ENCODE results near the gene TIMM10. TPM values are rescaled to one million over a fixed set of nuclear protein-coding genes. Genes with fewer than 3 reads are reported as not detected.
A peak's percentile ranks its signal among the peaks of the same experiment; 100 is the strongest.
"Not testable (repeated sequence)": the region's sequence is repeated elsewhere in the genome, so short reads cannot be mapped to it uniquely, and the experiment has no call there.

Gene TIMM10
- total RNA-seq, 2 donors from 2014 or later = 17.0 to 19.1 TPM

GRCh38 chr11:57551941-57552340 lies 21.4 kb upstream of the TIMM10 start:
- no peaks in the 10 kb centered on the region for H3K27me3 Mint-ChIP-seq
- DNase-seq (no peak), ATAC-seq (no peak)
- H3K9me3 ChIP-seq (ENCODE audit: control insufficient read depth, low read length, poor library complexity, severe bottlenecking) = no peaks in the 10 kb centered on the region
- H3K4me3 Mint-ChIP-seq = no peak overlapping the region
- H3K27ac Mint-ChIP-seq = peak overlapping the region; percentile 24
- peaks cover 13% of the 10 kb centered on the region for H3K4me1 Mint-ChIP-seq
- H3K36me3 Mint-ChIP-seq (ENCODE audit: low read depth) = peaks cover 5% of the 10 kb centered on the region

GRCh38 chr11:57549983-57550382 lies 19.4 kb upstream of the TIMM10 start:
- ATAC-seq (no peak), DNase-seq (no peak)
- H3K4me1 Mint-ChIP-seq = peaks cover 8% of the 10 kb centered on the region
- peak overlapping the region; percentile 54 for H3K27ac Mint-ChIP-seq
- peaks cover 2% of the 10 kb centered on the region for H3K36me3 Mint-ChIP-seq (ENCODE audit: low read depth)
- no peaks in the 10 kb centered on the region for H3K9me3 ChIP-seq (ENCODE audit: control insufficient read depth, low read length, poor library complexity, severe bottlenecking)
- no peak overlapping the region for H3K4me3 Mint-ChIP-seq
- H3K27me3 Mint-ChIP-seq = no peaks in the 10 kb centered on the region

GRCh38 chr11:57547854-57548377 lies 17.4 kb upstream of the TIMM10 start:
- Mint-ChIP-seq H3K4me1 (peaks cover 10% of the 10 kb centered on the region), H3K27ac (peak overlapping the region; percentile 19), H3K36me3 (ENCODE audit: low read depth) (peaks cover 2% of the 10 kb centered on the region), H3K4me3 (no peak overlapping the region), H3K27me3 (no peaks in the 10 kb centered on the region)
- no peaks in the 10 kb centered on the region for H3K9me3 ChIP-seq (ENCODE audit: control insufficient read depth, low read length, poor library complexity, severe bottlenecking)
- DNase-seq (no peak), ATAC-seq (peak; percentile 21)

- no peaks in the 10 kb centered on the region for H3K27me3 Mint-ChIP-seq
- DNase-seq = no peak
- no peak overlapping the region for H3K4me3 Mint-ChIP-seq
- H3K36me3 Mint-ChIP-seq (ENCODE audit: low read depth) = peaks cover 2% of the 10 kb centered on the region
- no peaks in the 10 kb centered on the region for H3K9me3 ChIP-seq (ENCODE audit: control insufficient read depth, low read length, poor library complexity, severe bottlenecking)
- no peak for ATAC-seq
- peaks cover 11% of the 10 kb centered on the region for H3K4me1 Mint-ChIP-seq
- H3K27ac Mint-ChIP-seq = peak overlapping the region; percentile 16
These were observed 16.4 kb upstream of the TIMM10 start for GRCh38 chr11:57546869-57547475.

- DNase-seq (no peak), ATAC-seq (no peak)
- Mint-ChIP-seq H3K4me1 (peaks cover 11% of the 10 kb centered on the region), H3K27me3 (no peaks in the 10 kb centered on the region), H3K27ac (peak overlapping the region; percentile 16), H3K4me3 (no peak overlapping the region), H3K36me3 (ENCODE audit: low read depth) (peaks cover 2% of the 10 kb centered on the region)
- H3K9me3 ChIP-seq (ENCODE audit: control insufficient read depth, low read length, poor library complexity, severe bottlenecking) = no peaks in the 10 kb centered on the region
These were observed 15.9 kb upstream of the TIMM10 start for GRCh38 chr11:57546451-57546850.

- ATAC-seq (no peak), DNase-seq (no peak)
- H3K27ac Mint-ChIP-seq = no peak overlapping the region
- H3K4me3 Mint-ChIP-seq = no peak overlapping the region
- H3K27me3 Mint-ChIP-seq = no peaks in the 10 kb centered on the region
- H3K4me1 Mint-ChIP-seq = peaks cover 11% of the 10 kb centered on the region
- H3K9me3 ChIP-seq (ENCODE audit: control insufficient read depth, low read length, poor library complexity, severe bottlenecking) = no peaks in the 10 kb centered on the region
- H3K36me3 Mint-ChIP-seq (ENCODE audit: low read depth) = peaks cover 2% of the 10 kb centered on the region
These were observed 15.3 kb upstream of the TIMM10 start for GRCh38 chr11:57545883-57546282.

GRCh38 chr11:57544566-57544965 lies 14.0 kb upstream of the TIMM10 start:
- Mint-ChIP-seq H3K4me1 (peaks cover 8% of the 10 kb centered on the region), H3K27me3 (no peaks in the 10 kb centered on the region), H3K27ac (no peak overlapping the region), H3K36me3 (ENCODE audit: low read depth) (peaks cover 5% of the 10 kb centered on the region), H3K4me3 (no peak overlapping the region)
- DNase-seq = no peak
- no peak for ATAC-seq
- no peaks in the 10 kb centered on the region for H3K9me3 ChIP-seq (ENCODE audit: control insufficient read depth, low read length, poor library complexity, severe bottlenecking)

- Mint-ChIP-seq H3K4me1 (peaks cover 6% of the 10 kb centered on the region), H3K36me3 (ENCODE audit: low read depth) (peaks cover 4% of the 10 kb centered on the region), H3K4me3 (no peak overlapping the region), H3K27ac (no peak overlapping the region), H3K27me3 (no peaks in the 10 kb centered on the region)
- ATAC-seq = no peak
- no peaks in the 10 kb centered on the region for H3K9me3 ChIP-seq (ENCODE audit: control insufficient read depth, low read length, poor library complexity, severe bottlenecking)
- no peak for DNase-seq
These were observed 13.0 kb upstream of the TIMM10 start for GRCh38 chr11:57543593-57543992.

GRCh38 chr11:57542582-57542981 lies 12.0 kb upstream of the TIMM10 start:
- Mint-ChIP-seq H3K27ac (no peak overlapping the region), H3K4me1 (peaks cover 6% of the 10 kb centered on the region), H3K4me3 (no peak overlapping the region), H3K36me3 (ENCODE audit: low read depth) (peaks cover 4% of the 10 kb centered on the region), H3K27me3 (no peaks in the 10 kb centered on the region)
- DNase-seq (no peak), ATAC-seq (no peak)
- H3K9me3 ChIP-seq (ENCODE audit: control insufficient read depth, low read length, poor library complexity, severe bottlenecking) = no peaks in the 10 kb centered on the region

GRCh38 chr11:57541169-57541568 lies 10.6 kb upstream of the TIMM10 start:
- Mint-ChIP-seq H3K27ac (no peak overlapping the region), H3K4me3 (no peak overlapping the region), H3K27me3 (no peaks in the 10 kb centered on the region), H3K4me1 (peaks cover 4% of the 10 kb centered on the region), H3K36me3 (ENCODE audit: low read depth) (peaks cover 4% of the 10 kb centered on the region)
- no peaks in the 10 kb centered on the region for H3K9me3 ChIP-seq (ENCODE audit: control insufficient read depth, low read length, poor library complexity, severe bottlenecking)
- no peak for DNase-seq
- no peak for ATAC-seq

- Mint-ChIP-seq H3K27ac (no peak overlapping the region), H3K36me3 (ENCODE audit: low read depth) (peaks cover 4% of the 10 kb centered on the region), H3K4me1 (peaks cover 5% of the 10 kb centered on the region), H3K4me3 (no peak overlapping the region), H3K27me3 (no peaks in the 10 kb centered on the region)
- ATAC-seq (no peak), DNase-seq (no peak)
- no peaks in the 10 kb centered on the region for H3K9me3 ChIP-seq (ENCODE audit: control insufficient read depth, low read length, poor library complexity, severe bottlenecking)
These were observed 8.8 kb upstream of the TIMM10 start for GRCh38 chr11:57539342-57539741.

- Mint-ChIP-seq H3K36me3 (ENCODE audit: low read depth) (peaks cover 4% of the 10 kb centered on the region), H3K4me1 (peaks cover 2% of the 10 kb centered on the region), H3K4me3 (no peak within 1 kb of the TSS), H3K27me3 (no peaks in the 10 kb centered on the region), H3K27ac (no peak within 1 kb of the TSS)
- ATAC-seq (no peak), DNase-seq (no peak)
- no peaks in the 10 kb centered on the region for H3K9me3 ChIP-seq (ENCODE audit: control insufficient read depth, low read length, poor library complexity, severe bottlenecking)
These were observed 6.5 kb upstream of the TIMM10 start, which contains the start of gene SMTNL1 for GRCh38 chr11:57536947-57537619. TSS of gene SMTNL1 (plus strand) at chr11:57537595. CDS start at chr11:57542643, 5,048 bp downstream.

GRCh38 chr11:57534449-57534848 lies 3.9 kb upstream of the TIMM10 start:
- H3K27ac Mint-ChIP-seq = peak overlapping the region; percentile 16
- not testable (repeated sequence) for H3K27me3 Mint-ChIP-seq; H3K36me3 Mint-ChIP-seq (ENCODE audit: low read depth); DNase-seq; H3K9me3 ChIP-seq (ENCODE audit: control insufficient read depth, low read length, poor library complexity, severe bottlenecking); ATAC-seq
- H3K4me1 Mint-ChIP-seq = peaks cover 14% of the 10 kb centered on the region
- peak overlapping the region; percentile 19 for H3K4me3 Mint-ChIP-seq

GRCh38 chr11:57530215-57530595 lies 349 bp downstream of the TIMM10 start:
- Mint-ChIP-seq H3K27me3 (no peaks in the 10 kb centered on the region), H3K4me1 (peaks cover 20% of the 10 kb centered on the region), H3K27ac (peak overlapping the region; percentile 97), H3K4me3 (peak overlapping the region; percentile 97), H3K36me3 (ENCODE audit: low read depth) (no peaks in the 10 kb centered on the region)
- no peak for DNase-seq
- no peaks in the 10 kb centered on the region for H3K9me3 ChIP-seq (ENCODE audit: control insufficient read depth, low read length, poor library complexity, severe bottlenecking)
- no peak for ATAC-seq
